GM13977 (cell line): ENCODE measurements around the gene PTGDR2.

Source experiments
- DNase-seq: peaks from one replicate; pipeline ENCODE4 v3.0.0; 2012; ENCODE audit warnings: low spot score
- in situ Hi-C: fragments of 300-500 bp; cut with MboI; formaldehyde crosslinking; loops from one replicate; pipeline ENCODE4 v1.12.0; 2022; ENCODE audit warnings: low sequenced_read_pairs, low pct_unique_long_range_greater_than_20kb, mixed read lengths, inconsistent platforms; ENCODE audit not compliant: unreplicated experiment
- TF ChIP-seq, protein P1 (sequence below): IDR thresholded peaks from 2 replicates; pipeline ENCODE4 v1.5.1; 2012; ENCODE audit warnings: mild to moderate bottlenecking, control low read depth; ENCODE audit not compliant: insufficient read depth; ENCODE audit errors: extremely low read depth, missing control alignments

PTGDR2 gene

DNA sequence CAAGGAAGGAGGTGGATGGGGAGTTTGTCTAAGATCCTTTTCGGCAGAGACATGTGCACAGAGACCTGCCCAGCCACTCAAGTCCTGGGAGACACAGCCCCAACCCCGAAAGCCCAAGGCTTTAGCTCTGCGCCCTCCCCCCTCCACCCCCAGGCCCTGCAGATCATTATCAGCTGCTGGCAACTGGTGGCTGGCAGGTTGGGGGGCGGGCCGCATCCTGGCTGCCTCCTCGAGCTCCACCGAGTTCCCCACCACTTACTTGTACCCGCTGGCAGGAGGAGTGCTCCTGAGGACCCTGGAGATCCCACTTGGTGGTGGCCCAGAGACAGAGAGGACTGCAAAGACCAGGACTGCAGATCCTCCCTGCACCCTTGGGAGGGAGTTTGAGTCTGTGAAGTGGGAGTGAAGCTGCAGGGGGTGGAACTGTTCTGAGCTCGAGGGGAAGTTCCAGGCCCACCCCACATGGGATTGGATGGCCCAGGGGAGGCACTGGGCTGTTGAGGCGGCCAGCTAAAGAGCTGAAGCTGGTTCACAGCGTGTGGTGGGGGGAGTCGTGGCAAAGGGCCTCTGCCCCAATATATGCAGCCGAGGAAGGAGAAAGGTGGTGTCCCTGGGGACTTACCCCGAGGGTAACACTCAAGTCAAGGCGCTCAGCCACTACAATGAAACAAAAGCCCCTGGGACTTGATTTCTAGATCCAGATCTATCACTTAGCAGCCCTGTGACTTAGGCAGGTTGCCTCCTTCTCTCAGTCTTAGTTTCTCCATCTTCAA lies 33.7 kb downstream of the PTGDR2 start:
- DNase-seq = peak; percentile 40
- in situ Hi-C loops = no loop called here
- TF ChIP-seq, protein P1, sequence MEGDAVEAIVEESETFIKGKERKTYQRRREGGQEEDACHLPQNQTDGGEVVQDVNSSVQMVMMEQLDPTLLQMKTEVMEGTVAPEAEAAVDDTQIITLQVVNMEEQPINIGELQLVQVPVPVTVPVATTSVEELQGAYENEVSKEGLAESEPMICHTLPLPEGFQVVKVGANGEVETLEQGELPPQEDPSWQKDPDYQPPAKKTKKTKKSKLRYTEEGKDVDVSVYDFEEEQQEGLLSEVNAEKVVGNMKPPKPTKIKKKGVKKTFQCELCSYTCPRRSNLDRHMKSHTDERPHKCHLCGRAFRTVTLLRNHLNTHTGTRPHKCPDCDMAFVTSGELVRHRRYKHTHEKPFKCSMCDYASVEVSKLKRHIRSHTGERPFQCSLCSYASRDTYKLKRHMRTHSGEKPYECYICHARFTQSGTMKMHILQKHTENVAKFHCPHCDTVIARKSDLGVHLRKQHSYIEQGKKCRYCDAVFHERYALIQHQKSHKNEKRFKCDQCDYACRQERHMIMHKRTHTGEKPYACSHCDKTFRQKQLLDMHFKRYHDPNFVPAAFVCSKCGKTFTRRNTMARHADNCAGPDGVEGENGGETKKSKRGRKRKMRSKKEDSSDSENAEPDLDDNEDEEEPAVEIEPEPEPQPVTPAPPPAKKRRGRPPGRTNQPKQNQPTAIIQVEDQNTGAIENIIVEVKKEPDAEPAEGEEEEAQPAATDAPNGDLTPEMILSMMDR = no peak

DNA sequence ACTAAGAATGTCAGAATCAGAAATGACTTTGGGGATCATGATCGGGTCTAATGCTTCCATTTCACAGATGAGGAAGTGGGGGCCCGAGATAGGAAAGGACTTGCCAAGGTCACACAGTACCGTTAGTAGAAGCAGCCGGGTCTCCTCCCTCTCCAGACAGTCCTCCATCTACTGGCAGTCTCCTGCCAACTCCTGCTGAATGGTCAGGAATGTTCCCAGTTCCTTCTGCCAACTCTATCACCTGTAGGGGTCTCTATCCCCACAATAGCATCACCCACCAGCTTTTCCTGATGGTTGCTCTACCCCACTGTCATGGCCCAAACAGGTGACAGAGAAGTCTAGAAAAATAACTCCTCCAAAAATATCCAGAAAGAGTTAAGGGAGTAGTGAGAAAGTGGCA lies 37.7 kb downstream of the PTGDR2 start:
- in situ Hi-C loops = no loop called here
- DNase-seq = no peak
- TF ChIP-seq, protein P1 = no peak

DNA sequence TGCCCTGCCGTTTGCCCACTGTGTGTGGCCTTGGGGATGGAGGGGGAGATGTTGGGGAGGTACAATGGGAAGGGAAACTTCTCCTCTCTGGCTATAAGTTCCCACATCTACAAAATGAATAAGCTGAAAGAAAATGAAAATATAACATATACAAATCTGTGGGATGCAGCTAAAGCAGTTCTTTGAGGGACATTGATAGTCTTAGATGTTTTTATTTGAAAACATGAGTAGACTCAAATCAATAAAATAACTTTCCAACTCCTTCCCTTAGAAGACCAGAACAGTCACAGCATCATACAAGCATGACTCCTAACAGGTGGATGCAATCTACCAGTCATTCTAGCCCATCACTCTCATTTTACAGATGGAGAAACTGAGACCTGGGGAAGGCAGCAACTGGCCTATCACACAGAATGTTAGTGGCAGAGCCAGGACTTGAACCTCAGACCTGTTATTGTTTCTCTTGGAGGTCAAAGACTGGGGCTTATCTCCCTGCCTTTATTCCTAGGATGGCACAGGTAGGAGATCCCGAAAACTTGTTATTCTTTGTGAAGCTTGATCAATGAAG lies 39.1 kb downstream of the PTGDR2 start:
- DNase-seq = no peak
- TF ChIP-seq, protein P1 = no peak
- in situ Hi-C loops = no loop called here

DNA sequence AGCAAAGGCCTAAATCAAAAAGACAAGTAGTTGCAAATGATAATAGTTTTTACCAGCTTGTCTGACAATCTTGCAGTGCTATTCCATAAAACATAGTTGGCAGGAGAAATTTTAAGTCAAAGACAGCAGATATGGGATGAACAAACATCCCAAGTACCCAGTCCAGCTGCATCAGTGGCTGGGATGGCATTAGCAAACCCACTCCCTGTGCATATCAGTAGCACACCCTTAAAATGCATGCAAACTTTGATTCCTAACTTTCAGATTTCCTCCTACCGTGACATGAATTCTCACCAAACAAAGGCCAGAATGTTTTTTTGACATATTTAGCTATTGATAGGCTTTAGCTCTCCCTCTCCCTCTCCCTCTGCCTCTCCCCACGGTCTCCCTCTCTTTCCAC lies 41.6 kb downstream of the PTGDR2 start:
- DNase-seq = no peak
- TF ChIP-seq, protein P1 = no peak
- in situ Hi-C loops = no loop called here

DNA sequence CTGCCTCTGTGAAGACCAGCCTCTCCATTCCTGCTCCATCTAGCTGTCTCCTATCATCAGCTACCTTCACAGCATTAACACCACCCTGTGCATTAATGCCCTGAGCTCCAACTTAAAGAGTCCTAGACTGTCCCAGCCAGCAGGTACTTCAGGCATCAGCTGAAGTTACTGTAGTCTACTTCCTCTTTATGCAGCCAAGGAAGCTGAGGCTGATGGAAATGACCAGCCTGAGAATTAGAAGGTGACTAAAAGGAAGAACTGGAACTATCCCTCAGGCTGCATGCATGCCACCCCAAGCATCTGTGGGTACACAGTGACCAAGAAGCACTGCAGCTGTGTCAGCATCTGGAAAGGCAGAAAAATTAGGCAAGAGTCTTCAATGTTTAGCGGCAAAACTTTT lies 42.4 kb downstream of the PTGDR2 start:
- no peak for DNase-seq
- TF ChIP-seq, protein P1 = no peak
- in situ Hi-C loops = no loop called here

DNA sequence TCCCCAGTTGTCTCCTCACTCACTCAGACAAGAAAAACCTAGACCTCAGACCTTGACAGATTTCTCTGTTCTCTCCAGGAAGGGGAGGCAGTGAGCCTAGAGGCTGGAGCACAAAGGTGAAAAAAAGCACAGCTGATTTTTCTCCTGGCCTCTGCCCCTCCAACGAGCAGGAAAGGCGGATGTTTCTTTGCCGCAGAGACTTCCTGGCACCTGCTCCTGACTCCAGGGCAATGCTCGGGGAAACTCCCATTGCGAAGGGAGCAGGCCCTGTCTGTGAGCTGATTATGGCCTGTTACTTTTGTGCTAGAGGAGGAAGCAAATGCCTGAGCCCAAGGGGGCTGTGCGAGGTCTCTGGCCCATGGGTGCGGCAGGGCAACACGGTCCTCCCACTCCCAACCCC lies 45.2 kb downstream of the PTGDR2 start:
- TF ChIP-seq, protein P1 = no peak
- DNase-seq = no peak
- in situ Hi-C loops = no loop called here

DNA sequence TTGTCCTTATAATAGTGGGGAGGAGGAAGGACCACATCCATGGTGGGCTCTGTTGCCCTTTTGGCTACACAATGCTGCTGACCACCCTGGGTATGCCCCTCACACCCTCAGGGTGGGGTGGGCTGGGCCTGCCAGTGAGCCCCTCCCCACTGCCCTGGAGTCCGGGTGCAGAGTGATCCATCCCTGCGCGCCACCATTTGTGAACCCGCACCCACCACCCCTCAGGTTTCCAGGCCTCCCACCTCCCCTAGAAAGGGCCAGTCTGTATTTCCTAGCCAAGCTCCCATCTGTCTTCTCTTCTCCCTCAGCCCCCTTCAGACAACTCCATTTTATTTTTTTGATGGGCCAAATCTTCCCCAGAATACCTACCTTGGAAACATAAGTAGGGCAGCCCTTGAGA lies 45.6 kb downstream of the PTGDR2 start:
- TF ChIP-seq, protein P1 = no peak
- in situ Hi-C loops = no loop called here
- DNase-seq = no peak
